HCT116 (cell line): ENCODE measurements around the gene NUMA1.

ENCODE experiments used
- CEBPB ChIP-seq: IDR thresholded peaks from 2 replicates; pipeline ENCODE4 v1.6.1; 2012; ENCODE audit warnings: low read depth
- EZH2 ChIP-seq: fragments of 200-600 bp; sonication (generic); IDR thresholded peaks from 2 replicates; pipeline ENCODE4 v1.6.1; 2017; ENCODE audit warnings: antibody characterized with exemption, mixed run types
- POLR2A ChIP-seq: IDR thresholded peaks from 2 replicates; pipeline ENCODE4 v1.7.0; 2011; ENCODE audit warnings: borderline replicate concordance; ENCODE audit not compliant: insufficient read depth, insufficient read length; ENCODE audit errors: extremely low read depth
- POLR2AphosphoS5 ChIP-seq: IDR thresholded peaks from 2 replicates; pipeline ENCODE4 v1.6.1; 2011; ENCODE audit warnings: mild to moderate bottlenecking, low read depth, low read length, moderate library complexity
- TCF7L2 ChIP-seq: IDR thresholded peaks from 2 replicates; pipeline ENCODE4 v1.7.0; 2011; ENCODE audit warnings: borderline replicate concordance, inconsistent platforms; ENCODE audit not compliant: insufficient read depth, insufficient read length; ENCODE audit errors: extremely low read depth
- ZFX ChIP-seq: fragments of 450-650 bp; IDR thresholded peaks from 2 replicates; pipeline ENCODE4 v1.6.1; 2017
- ZNF274 ChIP-seq: fragments of 200-500 bp; sonication (Bioruptor generic); IDR thresholded peaks from 2 replicates; pipeline ENCODE4 v1.6.1; 2014; ENCODE audit warnings: mild to moderate bottlenecking, low read depth, low read length, inconsistent platforms
- TF ChIP-seq, protein P1 (sequence below), 3 experiments: fragments of 200-600 bp in 1 of 3; sonication (generic) in 1 of 3; IDR thresholded peaks in 2 of 3; conservative IDR thresholded peaks in 1 of 3; 2 replicates each; pipeline ENCODE4 v1.5.1; 2012 to 2017; ENCODE audit warnings: low read depth in 2 of 3, low read length in 2 of 3, antibody characterized with exemption in 1 of 3, borderline replicate concordance in 1 of 3, control low read depth in 1 of 3, mild to moderate bottlenecking in 1 of 3, mixed read lengths in 1 of 3, mixed run types in 1 of 3, moderate library complexity in 1 of 3; ENCODE audit not compliant: insufficient read depth in 1 of 3
- TF ChIP-seq, protein P2 (sequence below): IDR thresholded peaks from 2 replicates; pipeline ENCODE4 v1.6.1; 2012
- TF ChIP-seq, protein P3 (sequence below): IDR thresholded peaks from 2 replicates; pipeline ENCODE4 v1.6.1; 2012; ENCODE audit warnings: low read depth

DNA sequence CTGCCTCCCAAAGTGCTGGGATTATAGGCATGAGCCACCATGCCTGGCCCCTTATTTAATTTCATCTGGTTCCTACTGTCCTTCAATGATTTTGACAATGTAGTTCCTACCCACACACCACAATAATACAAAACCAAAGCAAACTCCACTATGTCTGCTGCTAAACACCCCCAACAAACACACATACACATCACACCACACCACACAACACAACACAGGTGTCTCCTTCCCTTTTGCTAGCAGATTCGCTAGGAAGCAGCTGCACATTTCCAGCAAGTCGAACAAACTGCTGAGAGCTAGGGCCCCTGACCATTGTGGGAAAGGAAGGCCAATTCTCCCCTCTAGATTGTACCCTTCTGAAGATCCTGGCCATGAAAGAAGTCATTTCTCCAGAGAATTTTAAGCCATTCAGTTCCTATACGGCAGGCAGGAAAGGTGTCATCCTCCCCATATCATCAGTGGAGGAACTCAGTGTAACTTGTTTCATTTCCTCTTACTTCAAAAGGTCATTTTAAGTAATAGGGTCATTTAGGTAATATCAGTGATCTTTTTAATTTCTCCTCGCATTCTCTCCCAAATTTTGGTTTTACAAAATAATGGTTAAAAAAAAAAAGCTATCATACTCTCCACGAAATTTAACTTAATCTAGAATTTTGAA is 18.5 kb downstream of the NUMA1 start:
- TF ChIP-seq ZNF274 = no peak
- TF ChIP-seq CEBPB = no peak
- no peak for TF ChIP-seq TCF7L2
- TF ChIP-seq POLR2A = no peak
- TF ChIP-seq, protein P1, sequence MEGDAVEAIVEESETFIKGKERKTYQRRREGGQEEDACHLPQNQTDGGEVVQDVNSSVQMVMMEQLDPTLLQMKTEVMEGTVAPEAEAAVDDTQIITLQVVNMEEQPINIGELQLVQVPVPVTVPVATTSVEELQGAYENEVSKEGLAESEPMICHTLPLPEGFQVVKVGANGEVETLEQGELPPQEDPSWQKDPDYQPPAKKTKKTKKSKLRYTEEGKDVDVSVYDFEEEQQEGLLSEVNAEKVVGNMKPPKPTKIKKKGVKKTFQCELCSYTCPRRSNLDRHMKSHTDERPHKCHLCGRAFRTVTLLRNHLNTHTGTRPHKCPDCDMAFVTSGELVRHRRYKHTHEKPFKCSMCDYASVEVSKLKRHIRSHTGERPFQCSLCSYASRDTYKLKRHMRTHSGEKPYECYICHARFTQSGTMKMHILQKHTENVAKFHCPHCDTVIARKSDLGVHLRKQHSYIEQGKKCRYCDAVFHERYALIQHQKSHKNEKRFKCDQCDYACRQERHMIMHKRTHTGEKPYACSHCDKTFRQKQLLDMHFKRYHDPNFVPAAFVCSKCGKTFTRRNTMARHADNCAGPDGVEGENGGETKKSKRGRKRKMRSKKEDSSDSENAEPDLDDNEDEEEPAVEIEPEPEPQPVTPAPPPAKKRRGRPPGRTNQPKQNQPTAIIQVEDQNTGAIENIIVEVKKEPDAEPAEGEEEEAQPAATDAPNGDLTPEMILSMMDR (IDR thresholded peaks at IDR 0.05 in 2 of 3, conservative IDR thresholded peaks at IDR 0.05 in 1 of 3; ENCODE audit: borderline replicate concordance in 1 of 3, insufficient read depth in 1 of 3, low read depth in 2 of 3, low read length in 2 of 3) = no peak
- TF ChIP-seq ZFX = no peak
- TF ChIP-seq, protein P2, sequence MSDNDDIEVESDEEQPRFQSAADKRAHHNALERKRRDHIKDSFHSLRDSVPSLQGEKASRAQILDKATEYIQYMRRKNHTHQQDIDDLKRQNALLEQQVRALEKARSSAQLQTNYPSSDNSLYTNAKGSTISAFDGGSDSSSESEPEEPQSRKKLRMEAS = no peak
- TF ChIP-seq EZH2 = no peak
- TF ChIP-seq POLR2AphosphoS5 = no peak
- TF ChIP-seq, protein P3, sequence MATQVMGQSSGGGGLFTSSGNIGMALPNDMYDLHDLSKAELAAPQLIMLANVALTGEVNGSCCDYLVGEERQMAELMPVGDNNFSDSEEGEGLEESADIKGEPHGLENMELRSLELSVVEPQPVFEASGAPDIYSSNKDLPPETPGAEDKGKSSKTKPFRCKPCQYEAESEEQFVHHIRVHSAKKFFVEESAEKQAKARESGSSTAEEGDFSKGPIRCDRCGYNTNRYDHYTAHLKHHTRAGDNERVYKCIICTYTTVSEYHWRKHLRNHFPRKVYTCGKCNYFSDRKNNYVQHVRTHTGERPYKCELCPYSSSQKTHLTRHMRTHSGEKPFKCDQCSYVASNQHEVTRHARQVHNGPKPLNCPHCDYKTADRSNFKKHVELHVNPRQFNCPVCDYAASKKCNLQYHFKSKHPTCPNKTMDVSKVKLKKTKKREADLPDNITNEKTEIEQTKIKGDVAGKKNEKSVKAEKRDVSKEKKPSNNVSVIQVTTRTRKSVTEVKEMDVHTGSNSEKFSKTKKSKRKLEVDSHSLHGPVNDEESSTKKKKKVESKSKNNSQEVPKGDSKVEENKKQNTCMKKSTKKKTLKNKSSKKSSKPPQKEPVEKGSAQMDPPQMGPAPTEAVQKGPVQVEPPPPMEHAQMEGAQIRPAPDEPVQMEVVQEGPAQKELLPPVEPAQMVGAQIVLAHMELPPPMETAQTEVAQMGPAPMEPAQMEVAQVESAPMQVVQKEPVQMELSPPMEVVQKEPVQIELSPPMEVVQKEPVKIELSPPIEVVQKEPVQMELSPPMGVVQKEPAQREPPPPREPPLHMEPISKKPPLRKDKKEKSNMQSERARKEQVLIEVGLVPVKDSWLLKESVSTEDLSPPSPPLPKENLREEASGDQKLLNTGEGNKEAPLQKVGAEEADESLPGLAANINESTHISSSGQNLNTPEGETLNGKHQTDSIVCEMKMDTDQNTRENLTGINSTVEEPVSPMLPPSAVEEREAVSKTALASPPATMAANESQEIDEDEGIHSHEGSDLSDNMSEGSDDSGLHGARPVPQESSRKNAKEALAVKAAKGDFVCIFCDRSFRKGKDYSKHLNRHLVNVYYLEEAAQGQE = no peak
